Tibial nerve (tissue), 4 donors: Measurements from ENCODE around the gene CSF2. TPM values are rescaled to one million over a fixed set of nuclear protein-coding genes. Genes with fewer than 3 reads are reported as not detected.

ENCODE experiments used
- DNase-seq, 2 donors: peaks; one replicate each; pipeline ENCODE4 v3.0.0-alpha.2; 2019; ENCODE audit warnings: low spot score in 2 of 2
- H3K27ac ChIP-seq, 4 donors: fragments of 200-600 bp; sonication (generic) in 3 of 4; one replicate each; pipeline ENCODE4 v1.5.1; 2017 to 2019; ENCODE audit warnings: mild to moderate bottlenecking in 1 of 4
- H3K27me3 ChIP-seq, 2 donors: fragments of 200-600 bp; sonication (generic) in 1 of 2; one replicate each; pipeline versions ENCODE4 v1.5.1 to v1.6.0; 2017 to 2019
- H3K36me3 ChIP-seq, 3 donors: fragments of 200-600 bp; sonication (generic); one replicate each; pipeline ENCODE4 v1.5.1; 2018 to 2019
- H3K4me1 ChIP-seq, 4 donors: fragments of 200-600 bp; sonication (generic) in 3 of 4; one replicate each; pipeline ENCODE4 v1.5.1; 2017 to 2019
- H3K4me3 ChIP-seq, 4 donors: fragments of 200-600 bp; sonication (generic) in 3 of 4; one replicate each; pipeline ENCODE4 v1.5.1; 2017 to 2019; ENCODE audit warnings: mild to moderate bottlenecking in 1 of 4, moderate library complexity in 1 of 4
- H3K9me3 ChIP-seq, 4 donors: fragments of 200-600 bp; sonication (generic) in 3 of 4; one replicate each; pipeline ENCODE4 v1.5.1; 2017 to 2019
- CTCF ChIP-seq, 5 experiments: fragments of 200-600 bp in 3 of 5; fragments of 450-650 bp in 2 of 5; sonication (generic) in 3 of 5; IDR thresholded peaks; one replicate each; pipeline ENCODE4 v1.5.1; 2016 to 2019; ENCODE audit warnings: antibody characterized with exemption in 5 of 5, mild to moderate bottlenecking in 3 of 5, moderate library complexity in 2 of 5
- EP300 ChIP-seq, 2 donors: sonication (generic); formaldehyde crosslinking; IDR thresholded peaks; one replicate each; pipeline ENCODE4 v1.6.1; 2017; ENCODE audit warnings: antibody characterized with exemption in 2 of 2, mild to moderate bottlenecking in 1 of 2
- POLR2A ChIP-seq, 2 donors: fragments of 450-650 bp; IDR thresholded peaks; one replicate each; pipeline ENCODE4 v1.6.1; 2017; ENCODE audit warnings: antibody characterized with exemption in 2 of 2, mild to moderate bottlenecking in 2 of 2, moderate library complexity in 2 of 2
- WGBS, 2 donors: methylation state at CpG; one replicate each; pipeline ENCODE4 v1.1.5; 2018; 5-methylcytosine and 5-hydroxymethylcytosine counted together
- total RNA-seq, 4 donors: library from RNA; depleted of rRNA; stranded (reverse); fragments of >200 nt; gene quantifications; one replicate each; pipeline ENCODE4 v1.1.0, GENCODE V29; 2016

Gene CSF2
- total RNA-seq, 4 donors from 2014 or later = not detected

GRCh38 chr5:132087176-132087575, 13.6 kb downstream of the CSF2 start:
- Histone ChIP-seq H3K4me1 (peaks cover 0 to 6% (median 0%) of the 10 kb centered on the region in 4 donors), H3K36me3 (no peaks in the 10 kb centered on the region), H3K27ac (no peak overlapping the region), H3K4me3 (no peak overlapping the region), H3K27me3 (no peaks in the 10 kb centered on the region), H3K9me3 (no peaks in the 10 kb centered on the region)
- WGBS, 2 donors = 87 to 89% methylated on average over 6 of the region's 6 CpGs
- TF ChIP-seq POLR2A (IDR thresholded peaks at IDR 0.05) (no peak), CTCF (IDR thresholded peaks at IDR 0.05) (no peak), EP300 (IDR thresholded peaks at IDR 0.05) (no peak)
- no peak for DNase-seq

- Histone ChIP-seq H3K36me3 (no peaks in the 10 kb centered on the region), H3K4me1 (peaks cover 0 to 6% (median 0%) of the 10 kb centered on the region in 4 donors), H3K4me3 (no peak overlapping the region), H3K9me3 (no peaks in the 10 kb centered on the region), H3K27ac (no peak overlapping the region), H3K27me3 (no peaks in the 10 kb centered on the region)
- no peak for DNase-seq
- WGBS, 2 donors = 82 to 86% methylated on average over 8 of the region's 8 CpGs
- no peak for TF ChIP-seq POLR2A (IDR thresholded peaks at IDR 0.05)
- no peak for TF ChIP-seq CTCF (IDR thresholded peaks at IDR 0.05)
- TF ChIP-seq EP300 (IDR thresholded peaks at IDR 0.05) = no peak
Observed at GRCh38 chr5:132087661-132088060, 14.1 kb downstream of the CSF2 start.

GRCh38 chr5:132089363-132089762, 15.8 kb downstream of the CSF2 start:
- no peak for DNase-seq
- WGBS, 2 donors = 89 to 92% methylated on average over 1 of the region's 1 CpG

GRCh38 chr5:132090107-132090506, 16.5 kb downstream of the CSF2 start:
- Histone ChIP-seq H3K4me3 (no peak overlapping the region), H3K9me3 (no peaks in the 10 kb centered on the region), H3K4me1 (peaks cover 0 to 6% (median 0%) of the 10 kb centered on the region in 4 donors), H3K27me3 (no peaks in the 10 kb centered on the region), H3K36me3 (no peaks in the 10 kb centered on the region), H3K27ac (no peak overlapping the region)
- TF ChIP-seq EP300 (IDR thresholded peaks at IDR 0.05) = no peak
- TF ChIP-seq POLR2A (IDR thresholded peaks at IDR 0.05) = no peak
- TF ChIP-seq CTCF (IDR thresholded peaks at IDR 0.05) = no peak
- no peak for DNase-seq

More at GRCh38 chr5:132089363-132089762, 15.8 kb downstream of the CSF2 start:
- Histone ChIP-seq H3K27me3 (no peaks in the 10 kb centered on the region), H3K4me1 (peaks cover 0 to 6% (median 0%) of the 10 kb centered on the region in 4 donors), H3K27ac (no peak overlapping the region), H3K36me3 (no peaks in the 10 kb centered on the region), H3K4me3 (no peak overlapping the region), H3K9me3 (no peaks in the 10 kb centered on the region)
- TF ChIP-seq POLR2A (IDR thresholded peaks at IDR 0.05) (no peak), EP300 (IDR thresholded peaks at IDR 0.05) (no peak), CTCF (IDR thresholded peaks at IDR 0.05) (no peak)

- Histone ChIP-seq H3K27me3 (no peaks in the 10 kb centered on the region), H3K36me3 (no peaks in the 10 kb centered on the region), H3K4me3 (no peak overlapping the region), H3K9me3 (no peaks in the 10 kb centered on the region), H3K27ac (no peak overlapping the region), H3K4me1 (no peaks in the 10 kb centered on the region)
- 30 to 36% methylated on average over 3 of the region's 3 CpGs for WGBS, 2 donors
- no peak for DNase-seq
- TF ChIP-seq EP300 (IDR thresholded peaks at IDR 0.05) (no peak), CTCF (IDR thresholded peaks at IDR 0.05) (no peak), POLR2A (IDR thresholded peaks at IDR 0.05) (no peak)
Observed at GRCh38 chr5:132093271-132093670, 19.7 kb downstream of the CSF2 start.
